HG02884 (cell line): ENCODE data around the gene PARD6B.
"Not testable (repeated sequence)": the region's sequence is repeated elsewhere in the genome, so short reads cannot be mapped to it uniquely, and the experiment has no call there.

ENCODE experiments used
- ATAC-seq: cut with Tn5 transposase; IDR thresholded peaks from one replicate; pipeline ENCODE4 v1.9.1; 2021; ENCODE audit warnings: mild to moderate bottlenecking, moderate library complexity; ENCODE audit not compliant: unreplicated experiment

Gene PARD6B

DNA sequence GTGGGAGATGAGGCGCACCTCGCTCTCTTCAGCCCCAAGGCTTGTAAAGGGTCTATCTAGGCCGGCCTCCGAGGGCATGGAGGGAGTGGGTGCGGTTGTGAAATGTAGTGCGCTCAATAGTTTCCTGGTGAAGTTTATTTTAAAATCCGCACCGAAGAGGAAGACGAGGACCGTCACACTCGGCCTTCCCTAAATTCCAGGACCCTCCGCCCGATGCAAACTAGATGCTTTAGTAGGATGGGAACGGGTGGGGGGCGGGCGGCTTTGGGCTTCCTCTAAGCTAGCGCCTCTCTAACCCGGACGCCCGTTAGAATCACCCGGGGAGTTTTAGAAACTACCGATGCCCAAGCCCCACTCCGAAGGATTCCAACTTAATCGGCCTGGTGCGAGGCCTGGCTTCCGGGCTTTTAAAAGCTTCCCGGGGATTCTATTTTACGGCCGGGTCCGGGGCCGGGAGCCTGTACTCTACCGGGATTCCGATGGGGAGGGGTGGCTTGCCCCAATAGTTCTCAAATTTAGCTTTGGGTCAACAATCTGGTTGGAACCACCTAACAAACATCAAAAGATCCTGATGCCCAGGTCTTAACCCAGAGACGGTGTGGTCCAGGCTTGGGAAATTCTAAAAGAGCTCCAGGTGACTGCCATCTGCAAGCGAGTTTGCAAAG lies 62.9 kb downstream of the PARD6B start:
- ATAC-seq: no peak

DNA sequence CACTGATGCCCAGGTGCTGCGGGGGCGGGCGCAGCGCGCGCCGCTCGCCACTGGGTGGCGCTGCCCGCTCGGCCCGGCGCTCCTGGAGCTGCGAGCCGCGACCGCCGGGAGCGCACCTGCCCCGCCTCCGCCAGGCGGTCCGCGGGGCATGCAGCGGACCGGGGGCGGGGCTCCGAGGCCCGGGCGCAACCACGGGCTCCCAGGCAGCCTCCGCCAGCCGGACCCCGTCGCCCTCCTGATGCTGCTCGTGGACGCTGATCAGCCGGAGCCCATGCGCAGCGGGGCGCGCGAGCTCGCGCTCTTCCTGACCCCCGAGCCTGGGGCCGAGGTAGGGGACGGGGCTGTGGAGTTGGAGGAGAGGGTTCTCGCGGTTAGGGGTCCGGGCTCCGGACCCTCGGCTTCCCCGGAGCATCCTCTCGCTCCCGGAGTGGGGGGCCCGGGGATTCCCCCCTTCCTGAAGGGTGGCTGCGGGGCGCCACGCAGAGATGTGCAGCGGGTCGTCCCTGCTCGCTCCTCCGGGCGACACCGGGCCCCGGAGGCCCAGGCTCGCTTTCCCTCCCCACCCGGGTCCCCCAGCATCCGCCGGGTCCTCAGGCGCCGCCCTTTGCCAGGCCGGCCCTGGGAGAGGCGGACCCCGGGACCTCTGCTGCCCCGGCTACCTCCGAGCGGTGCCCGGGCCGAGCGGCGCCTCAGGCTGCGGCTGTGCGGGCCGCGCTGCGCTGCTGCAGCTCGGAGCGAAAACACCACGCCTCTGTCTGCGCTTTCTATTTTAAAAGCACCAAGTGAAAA lies 63.7 kb downstream of the PARD6B start, which contains the start of gene BCAS4:
Gene BCAS4, plus strand, starts transcription at position 216 of the 789 bp plus-strand sequence. Its CDS starts 23 bp downstream, at position 239.
- peak; percentile 58 for ATAC-seq

DNA sequence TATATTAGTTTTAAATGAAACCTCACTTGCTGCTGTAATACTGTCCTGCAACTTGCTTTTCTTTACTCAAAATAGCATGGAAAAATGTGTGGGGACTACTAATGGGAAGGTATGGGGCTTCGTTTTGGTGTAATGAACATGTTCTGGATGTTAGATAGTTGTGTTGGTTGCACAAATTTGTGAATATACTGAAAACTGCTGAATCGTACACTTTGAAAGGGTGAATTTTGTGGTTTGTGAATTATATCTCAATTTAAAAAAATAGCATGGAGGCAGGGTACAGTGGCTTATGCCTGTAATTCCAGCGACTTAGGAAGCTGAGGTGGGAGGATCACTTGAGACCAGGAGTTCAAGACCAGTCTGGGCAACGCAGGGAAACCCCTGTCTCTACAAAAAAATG lies 65.8 kb downstream of the PARD6B start:
- ATAC-seq: no peak

DNA sequence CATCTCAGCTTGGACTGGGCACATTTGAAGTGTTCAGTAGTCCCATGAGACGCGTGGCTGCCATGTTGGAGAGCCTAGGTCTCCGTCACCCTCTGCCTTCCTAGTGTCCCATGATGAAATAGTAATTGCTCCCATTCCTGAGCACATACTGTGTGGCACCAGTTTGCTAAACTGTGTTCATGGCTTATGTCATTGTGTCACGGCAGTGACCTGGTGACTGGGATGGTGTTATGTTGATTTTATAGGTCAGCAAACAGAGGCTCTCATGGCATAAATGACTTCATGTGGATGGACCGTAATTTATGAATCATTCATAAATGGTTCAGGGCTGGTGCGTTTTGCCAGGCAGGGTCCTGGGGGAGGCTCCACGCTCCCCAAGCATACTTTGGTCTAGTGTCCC lies 67.3 kb downstream of the PARD6B start:
- ATAC-seq: no peak

DNA sequence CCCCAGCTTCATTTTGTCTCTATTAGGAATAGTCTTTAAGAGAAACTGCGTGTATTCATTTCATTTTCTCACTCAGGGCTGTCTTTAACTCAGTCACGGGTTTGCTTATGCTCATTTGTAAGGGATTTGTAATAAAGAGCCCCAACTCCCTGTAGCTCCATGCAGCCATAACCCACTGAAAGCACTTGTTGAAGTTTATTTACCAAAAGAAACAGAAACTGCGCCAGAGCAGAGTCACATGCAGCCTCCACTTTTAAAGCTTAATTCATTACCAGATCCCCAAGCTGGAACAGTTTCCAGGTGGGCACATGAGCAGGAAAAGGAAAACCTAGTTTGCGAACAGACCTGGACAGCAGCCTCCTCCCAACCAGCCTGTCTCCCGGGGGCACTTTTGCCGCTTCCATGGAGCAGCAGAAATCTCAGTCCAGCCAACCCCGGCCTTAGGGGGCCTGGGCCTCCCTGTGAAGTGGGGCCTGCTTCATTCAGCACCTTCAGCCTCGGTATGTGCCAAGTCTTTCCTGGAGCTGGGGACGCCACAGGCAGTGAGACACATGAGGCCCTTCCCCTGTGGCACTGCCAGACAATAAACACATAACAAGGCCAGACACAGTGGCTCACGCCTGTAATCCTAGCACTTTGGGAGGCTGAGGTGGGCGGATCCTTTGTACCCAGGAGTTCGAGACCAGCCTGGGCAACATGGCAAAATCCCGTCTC lies 68.0 kb downstream of the PARD6B start:
- ATAC-seq: no peak

DNA sequence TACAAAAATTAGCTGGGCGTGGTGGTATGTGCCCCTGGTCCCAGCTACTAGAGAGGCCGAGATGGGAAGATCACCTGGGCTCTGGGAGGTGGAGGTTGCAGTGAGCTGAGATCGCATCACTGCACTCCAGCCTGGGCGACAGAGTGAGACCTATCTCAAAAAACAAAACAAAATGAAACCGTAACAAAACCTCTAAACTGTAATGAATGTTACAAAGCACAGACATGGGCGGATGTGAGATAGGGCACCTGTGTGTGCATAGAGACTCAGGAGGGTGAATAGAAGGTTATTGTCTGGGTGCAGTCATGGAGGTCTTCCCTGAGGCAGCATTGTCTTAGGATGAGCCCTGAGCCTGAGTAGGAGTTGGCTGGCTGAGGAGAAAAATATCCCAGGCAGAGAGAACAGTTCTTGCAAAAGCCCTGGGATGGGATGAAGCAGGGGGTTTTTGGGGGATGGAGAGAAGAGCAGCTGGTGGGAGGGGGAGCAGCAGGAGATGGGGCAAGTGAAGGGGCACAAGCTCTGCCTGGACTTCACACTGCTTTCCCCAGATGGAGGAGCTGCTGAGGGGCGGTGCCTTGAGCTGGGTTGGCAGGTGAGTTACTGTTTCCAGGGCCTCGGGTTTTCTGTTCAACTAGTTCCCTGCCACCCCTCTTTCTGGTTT lies 68.6 kb downstream of the PARD6B start:
- ATAC-seq: no peak

DNA sequence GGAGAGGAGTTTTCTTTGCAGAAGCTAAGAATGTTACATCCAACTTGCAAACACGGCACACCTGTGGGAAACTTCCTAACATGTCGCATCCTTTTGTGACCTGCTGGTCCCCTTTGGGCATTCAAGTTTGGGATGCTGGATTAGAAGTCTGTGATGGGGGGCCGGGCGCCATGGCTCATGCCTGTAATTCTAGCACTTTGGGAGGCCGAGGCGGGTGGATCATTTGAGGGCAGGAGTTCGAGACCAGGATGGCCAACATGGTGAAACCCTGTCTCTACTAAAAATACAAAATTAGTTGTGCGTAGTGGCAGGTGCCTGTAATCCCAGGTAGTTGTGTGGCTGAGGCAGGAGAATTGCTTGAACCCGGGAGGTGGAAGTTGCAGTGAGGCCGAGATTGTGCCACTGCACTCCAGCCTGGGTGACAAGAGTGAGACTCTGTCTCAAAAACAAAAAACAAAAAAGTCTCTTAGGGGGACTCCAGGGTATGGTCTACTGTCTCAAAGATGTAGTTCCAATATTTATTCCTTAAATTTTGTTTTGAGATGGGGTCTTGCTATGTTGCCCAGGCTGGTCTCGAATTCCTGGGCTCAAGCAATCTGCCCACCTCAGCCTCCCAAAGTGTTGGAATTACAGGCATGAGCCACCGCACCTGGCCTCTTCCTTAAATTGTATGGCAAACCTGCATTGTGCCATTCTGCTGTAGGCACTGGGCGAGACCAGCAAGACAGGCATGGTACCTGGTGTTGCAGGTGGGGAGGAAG lies 69.8 kb downstream of the PARD6B start:
- not testable (repeated sequence) for ATAC-seq

DNA sequence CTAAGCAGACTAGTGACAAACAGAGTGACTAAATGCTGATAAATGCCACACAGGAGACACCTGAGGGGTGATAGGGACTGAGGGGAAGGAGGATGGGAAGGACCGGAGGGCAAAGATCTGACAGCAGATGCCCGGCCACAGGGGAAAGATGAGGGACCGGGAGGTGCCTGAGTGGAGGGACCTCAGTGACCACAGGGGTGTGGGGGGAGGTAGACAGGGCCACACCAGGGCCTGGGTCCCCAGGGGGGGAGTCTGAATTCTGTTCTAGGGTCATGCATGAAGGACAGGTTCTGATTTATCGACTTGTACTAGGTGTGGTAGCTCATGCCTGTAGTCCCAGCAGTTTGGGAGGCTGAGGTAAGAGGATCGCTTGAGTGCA lies 70.4 kb downstream of the PARD6B start:
- ATAC-seq: no peak

DNA sequence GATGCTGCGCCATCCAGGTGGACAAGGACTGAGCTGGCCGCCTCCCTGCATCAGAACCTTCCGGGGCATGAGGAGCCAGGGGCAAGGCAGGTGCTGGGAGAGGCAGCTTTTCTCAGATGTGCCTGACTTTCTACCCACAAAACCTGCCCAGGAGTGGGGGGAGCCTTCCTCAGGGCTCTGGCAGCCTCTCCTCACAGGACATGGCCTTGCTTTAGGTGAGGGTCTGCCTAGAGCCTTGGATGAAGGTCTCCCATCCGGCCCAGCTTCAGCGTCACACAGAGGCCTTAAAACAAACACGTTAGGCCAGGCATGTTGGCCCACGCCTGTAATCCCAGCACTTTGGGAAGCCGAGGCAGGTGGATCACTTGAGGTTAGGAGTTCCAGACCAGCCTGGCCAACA lies 70.9 kb downstream of the PARD6B start:
- ATAC-seq: no peak

DNA sequence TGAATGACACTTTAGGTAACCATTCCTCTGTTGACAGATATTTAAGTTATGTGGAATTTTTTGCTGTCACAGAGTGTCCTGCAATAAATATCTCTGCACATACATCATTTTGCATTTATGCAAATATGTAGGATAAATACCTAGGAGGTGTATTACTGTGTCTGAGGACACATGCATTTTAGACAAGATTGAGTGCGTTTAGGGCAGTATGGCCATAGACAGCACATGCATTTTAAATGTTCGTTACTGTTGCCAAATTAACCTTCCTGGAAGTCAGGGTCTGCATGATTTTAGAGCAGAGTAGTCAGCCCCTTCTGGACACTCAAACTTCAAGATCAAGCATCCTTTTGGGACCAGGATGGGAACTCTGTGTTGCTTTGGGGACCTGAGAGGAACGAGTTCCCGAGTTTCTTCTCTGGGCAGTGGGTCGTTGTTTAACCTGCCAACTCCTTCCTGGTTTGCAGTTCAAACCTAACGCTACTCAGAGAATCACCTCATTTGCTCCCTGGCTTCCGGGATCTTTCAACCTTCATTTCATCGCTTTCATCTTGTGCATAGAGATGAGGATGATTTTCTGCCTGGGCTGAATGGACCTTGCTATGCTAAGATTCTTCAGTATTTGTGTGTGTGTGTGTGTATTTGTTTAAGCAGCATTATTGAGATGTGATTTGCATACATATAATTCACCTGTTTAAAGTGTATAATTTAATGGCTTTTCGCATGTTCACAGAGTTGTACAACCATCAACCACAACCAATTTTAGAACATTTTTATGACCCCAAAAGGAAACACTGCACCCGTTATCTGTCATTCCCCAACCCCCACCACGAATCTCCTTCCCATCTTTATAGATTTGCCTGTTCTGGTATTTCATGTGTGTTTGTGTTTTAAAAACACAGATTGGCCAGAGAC lies 73.3 kb downstream of the PARD6B start:
- no peak for ATAC-seq

DNA sequence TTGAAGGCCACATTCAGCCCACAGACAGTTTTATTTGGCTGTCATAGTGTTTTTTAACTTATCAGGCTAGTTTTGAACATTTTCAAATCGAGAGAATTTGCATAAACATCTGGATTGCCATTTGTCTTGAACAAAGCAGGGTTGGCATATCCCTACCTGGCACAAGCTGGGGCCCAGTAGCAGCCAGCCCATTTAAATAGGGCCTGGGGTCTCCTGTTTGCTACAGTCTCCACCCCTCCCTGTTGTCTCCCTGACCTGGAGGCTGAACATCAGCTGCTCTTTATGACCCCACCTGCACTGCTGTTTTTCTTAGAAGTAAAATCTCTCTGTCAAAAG lies 73.9 kb downstream of the PARD6B start:
- ATAC-seq: no peak

DNA sequence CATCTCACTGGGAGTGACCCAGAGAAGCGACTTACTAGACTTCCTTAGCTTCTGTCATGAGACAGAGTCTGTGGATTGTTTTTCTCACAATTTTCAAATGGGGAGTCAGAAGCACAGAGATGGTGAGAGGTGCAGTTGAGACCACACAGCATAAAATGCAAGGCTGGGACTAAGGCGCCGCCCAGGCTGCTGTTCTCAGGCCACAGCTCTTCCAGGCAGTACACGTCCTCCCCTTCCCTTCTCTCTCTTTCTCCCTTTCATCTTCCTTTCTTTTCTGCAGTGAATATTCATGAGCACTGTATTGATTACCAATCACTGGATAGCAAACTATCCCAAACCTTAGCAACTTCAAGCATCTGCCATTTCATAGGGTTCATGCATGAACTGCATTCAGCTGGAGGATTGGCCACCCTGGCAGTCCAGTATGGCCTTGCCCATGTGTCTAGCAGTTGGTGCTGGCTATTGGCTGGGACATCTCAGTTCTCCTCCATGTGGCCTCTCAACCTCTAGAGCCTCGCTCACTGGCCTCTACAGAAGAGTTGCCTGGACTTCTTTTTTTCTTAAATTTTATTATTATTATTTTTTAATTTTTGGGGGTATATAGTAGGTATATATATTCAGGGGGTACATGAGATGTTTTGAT lies 74.9 kb downstream of the PARD6B start:
- no peak for ATAC-seq
